ENCODE measurements around the gene PHAF1. TPM values are rescaled to one million over a fixed set of nuclear protein-coding genes. Genes with fewer than 3 reads are reported as not detected.

Gene PHAF1
- total RNA-seq, 1 experiment from 2014 or later, result 19.2 TPM

DNA sequence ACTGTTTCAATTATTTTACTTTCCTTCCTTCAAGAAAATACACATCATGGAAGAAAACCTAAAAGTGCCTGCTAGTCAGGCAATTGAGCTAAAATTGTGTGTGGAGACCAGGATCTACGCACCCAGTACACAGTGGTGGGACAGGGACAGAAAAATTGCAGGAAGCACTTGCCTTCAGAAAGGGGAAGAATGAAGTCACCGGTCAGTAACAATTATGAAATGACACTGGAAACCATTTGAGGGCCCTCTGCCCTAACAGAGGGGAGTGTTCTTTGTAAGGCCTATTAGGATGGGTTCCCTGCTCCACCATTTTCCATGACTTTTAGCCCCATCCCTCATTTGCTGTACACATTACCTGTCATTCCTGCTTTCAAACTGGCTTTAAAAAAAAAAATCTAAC lies 4.5 kb upstream of the PHAF1 start:
- H3K4me2 ChIP-seq (ENCODE audit: low read length), result no peak overlapping the region
- DNase-seq (ENCODE audit: low read depth, low spot score) (no peak), ATAC-seq (no peak)
- H3K27me3 ChIP-seq (ENCODE audit: insufficient read depth, low read length), result no peaks in the 10 kb centered on the region
- H3K9ac ChIP-seq (ENCODE audit: low read length), result no peak overlapping the region
- intact Hi-C loops (cut with micrococcal nuclease), result loop anchor here (10.0 kb wide), 1 partner anchor 210 kb away; no protein-coding TSS in a partner anchor
- peaks cover 5% of the 10 kb centered on the region for H3K79me2 ChIP-seq (ENCODE audit: insufficient read depth, low read length)
- peaks cover 5% of the 10 kb centered on the region; the same call in 1 of the 2 replicates for H4K20me1 ChIP-seq (ENCODE audit: insufficient read depth)
- H3K9me3 ChIP-seq (ENCODE audit: control insufficient read depth in 1 of 2, insufficient read depth in 1 of 2, low read depth in 1 of 2, low read length in 2 of 2), result no peaks in the 10 kb centered on the region
- ChIA-PET POLR2A (interaction anchor here (1.1 kb wide), 1 partner anchor 10 kb away, joined by 3 read pairs; no protein-coding TSS in a partner anchor), CTCF (interaction anchor here (1.1 kb wide), 1 partner anchor 10 kb away, joined by 3 read pairs; no protein-coding TSS in a partner anchor), RAD21 (ENCODE audit: low non-redundant PET in 1 of 2, low total read pairs in 2 of 2, uncharacterized antibody in 2 of 2, unreplicated experiment in 2 of 2) (no interaction called here)
- H3K36me3 ChIP-seq (ENCODE audit: control insufficient read depth in 1 of 2, insufficient read depth in 2 of 2, low read length in 2 of 2), result peaks cover 2 to 4% of the 10 kb centered on the region in 2 experiments; a peak in 2 of 4 replicates
- no TSS peak for BruUV-seq (replicated peaks)
- no peaks in the 10 kb centered on the region for H3K9me2 ChIP-seq (ENCODE audit: insufficient read depth)
- no peak for TF ChIP-seq RAD21 (IDR thresholded peaks at IDR 0.05; ENCODE audit: low read depth)
- no peak for TF ChIP-seq EZH2 (IDR thresholded peaks at IDR 0.05)
- TF ChIP-seq, protein P1, sequence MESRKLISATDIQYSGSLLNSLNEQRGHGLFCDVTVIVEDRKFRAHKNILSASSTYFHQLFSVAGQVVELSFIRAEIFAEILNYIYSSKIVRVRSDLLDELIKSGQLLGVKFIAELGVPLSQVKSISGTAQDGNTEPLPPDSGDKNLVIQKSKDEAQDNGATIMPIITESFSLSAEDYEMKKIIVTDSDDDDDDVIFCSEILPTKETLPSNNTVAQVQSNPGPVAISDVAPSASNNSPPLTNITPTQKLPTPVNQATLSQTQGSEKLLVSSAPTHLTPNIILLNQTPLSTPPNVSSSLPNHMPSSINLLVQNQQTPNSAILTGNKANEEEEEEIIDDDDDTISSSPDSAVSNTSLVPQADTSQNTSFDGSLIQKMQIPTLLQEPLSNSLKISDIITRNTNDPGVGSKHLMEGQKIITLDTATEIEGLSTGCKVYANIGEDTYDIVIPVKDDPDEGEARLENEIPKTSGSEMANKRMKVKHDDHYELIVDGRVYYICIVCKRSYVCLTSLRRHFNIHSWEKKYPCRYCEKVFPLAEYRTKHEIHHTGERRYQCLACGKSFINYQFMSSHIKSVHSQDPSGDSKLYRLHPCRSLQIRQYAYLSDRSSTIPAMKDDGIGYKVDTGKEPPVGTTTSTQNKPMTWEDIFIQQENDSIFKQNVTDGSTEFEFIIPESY (IDR thresholded peaks at IDR 0.05; ENCODE audit: extremely low read depth, insufficient replicate concordance, low read length), result no peak
- TF ChIP-seq ZNF274 (IDR thresholded peaks at IDR 0.05; ENCODE audit: low read depth, low read length), result no peak
- TF ChIP-seq SIN3A (IDR thresholded peaks at IDR 0.05; ENCODE audit: low read depth), result no peak
- no peak for TF ChIP-seq EGR1 (IDR thresholded peaks at IDR 0.05; ENCODE audit: low read depth)
- peaks cover 3 to 14% of the 10 kb centered on the region in 2 experiments; a peak in 3 of 4 replicates for H3K4me1 ChIP-seq (ENCODE audit: control insufficient read depth in 1 of 2, insufficient read depth in 2 of 2, low read length in 2 of 2)
- H2AFZ ChIP-seq (ENCODE audit: low read depth, low read length, poor library complexity, severe bottlenecking), result no peak overlapping the region
- no peak overlapping the region for H3K27ac ChIP-seq (ENCODE audit: low read depth, low read length)
- H3K4me3 ChIP-seq (replicated peaks in 1 of 2; ENCODE audit: low read depth in 1 of 2, low read length in 2 of 2), result no peak overlapping the region

DNA sequence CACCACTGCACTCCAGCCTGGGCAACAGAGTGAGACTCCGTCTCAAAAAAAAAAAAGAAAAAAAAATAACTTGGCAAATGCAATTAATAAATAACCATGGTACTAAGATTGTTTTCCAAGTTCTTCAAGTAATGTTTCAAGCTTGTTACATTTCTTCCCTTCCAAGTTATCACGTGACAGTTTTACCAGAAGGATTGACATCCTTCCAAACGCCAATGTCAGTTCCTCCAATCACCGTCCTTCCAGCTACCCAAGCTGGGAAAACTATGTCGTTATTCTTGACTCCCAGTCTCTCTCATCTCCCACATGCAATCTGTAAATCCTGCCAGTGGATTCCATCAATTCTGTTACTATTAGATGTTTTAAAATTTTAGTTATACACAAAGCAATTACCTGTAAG lies 3.9 kb upstream of the PHAF1 start:
- CTCF ChIA-PET, result interaction anchor here (1.3 kb wide), 1 partner anchor 52 kb away, joined by 5 read pairs; no protein-coding TSS in a partner anchor
- RAD21 ChIA-PET (ENCODE audit: low non-redundant PET in 1 of 2, low total read pairs in 2 of 2, uncharacterized antibody in 2 of 2, unreplicated experiment in 2 of 2), result no interaction called here
- H3K36me3 ChIP-seq (ENCODE audit: control insufficient read depth in 1 of 2, insufficient read depth in 2 of 2, low read length in 2 of 2), result no peaks in the 10 kb centered on the region; a peak in 1 of 4 replicates

More for the DNA sequence above, 3.9 kb upstream of the PHAF1 start:
- H3K4me3 ChIP-seq (replicated peaks in 1 of 2; ENCODE audit: low read depth in 1 of 2, low read length in 2 of 2), result no peak overlapping the region
- no TSS peak for BruUV-seq (replicated peaks)
- no peak for ATAC-seq
- H2AFZ ChIP-seq (ENCODE audit: low read depth, low read length, poor library complexity, severe bottlenecking), result no peak overlapping the region
- DNase-seq (ENCODE audit: low read depth, low spot score), result no peak
- no peaks in the 10 kb centered on the region for H3K9me2 ChIP-seq (ENCODE audit: insufficient read depth)
- intact Hi-C loops (cut with micrococcal nuclease), result loop anchor here (10.0 kb wide), 1 partner anchor 211 kb away; no protein-coding TSS in a partner anchor
- H3K9ac ChIP-seq (ENCODE audit: low read length), result no peak overlapping the region
- no peak overlapping the region for H3K4me2 ChIP-seq (ENCODE audit: low read length)
- no peak overlapping the region for H3K27ac ChIP-seq (ENCODE audit: low read depth, low read length)
- H3K79me2 ChIP-seq (ENCODE audit: insufficient read depth, low read length), result peaks cover 11% of the 10 kb centered on the region
- no peaks in the 10 kb centered on the region for H3K27me3 ChIP-seq (ENCODE audit: insufficient read depth, low read length)
- POLR2A ChIA-PET, result no interaction called here
- peaks cover under 1% of the 10 kb centered on the region; the same call in 1 of the 2 replicates for H4K20me1 ChIP-seq (ENCODE audit: insufficient read depth)
- peaks cover 4 to 18% of the 10 kb centered on the region in 2 experiments; a peak in 3 of 4 replicates for H3K4me1 ChIP-seq (ENCODE audit: control insufficient read depth in 1 of 2, insufficient read depth in 2 of 2, low read length in 2 of 2)
- H3K9me3 ChIP-seq (ENCODE audit: control insufficient read depth in 1 of 2, insufficient read depth in 1 of 2, low read depth in 1 of 2, low read length in 2 of 2), result no peaks in the 10 kb centered on the region
- TF ChIP-seq SRF (IDR thresholded peaks at IDR 0.05; ENCODE audit: low read depth) (no peak), RAD21 (IDR thresholded peaks at IDR 0.05; ENCODE audit: low read depth) (no peak), CEBPB (IDR thresholded peaks at IDR 0.05; ENCODE audit: low read depth) (no peak)
